Panc1 (cell line): ENCODE data around the gene ACOX1. TPM values are rescaled to one million over a fixed set of nuclear protein-coding genes. Genes with fewer than 3 reads are reported as not detected.

Source experiments
- ATAC-seq: fragments of 200-7000 bp; cut with Tn5 transposase; 2 replicates; pipeline ENCODE4 v1.9.1; 2020; ENCODE audit warnings: mild to moderate bottlenecking, moderate library complexity
- BruUV-seq: library from RNA; stranded (reverse); fragments of 400-500 nt; replicated peaks from 2 replicates; lab custom pipeline; 2021; lab: Mats Ljungman, UMichigan
- CTCF ChIA-PET: fragments of 300-600 bp; sonication (Branson Sonifier 250); formaldehyde crosslinking; loops from one replicate; lab custom pipeline; 2022; ENCODE audit warnings: antibody characterized with exemption; lab: Charles Lee
- POLR2A ChIA-PET: fragments of 300-600 bp; sonication (Branson Sonifier 250); formaldehyde crosslinking; loops from one replicate; lab custom pipeline; 2022; ENCODE audit warnings: antibody characterized with exemption; lab: Charles Lee
- DNase-seq: peaks from one replicate; pipeline ENCODE4 v3.0.0-alpha.2; 2010; ENCODE audit warnings: low read depth, low spot score
- H3K27ac ChIP-seq: 2 replicates; pipeline ENCODE4 v1.5.1; 2011; ENCODE audit warnings: mild to moderate bottlenecking, low read length, inconsistent platforms
- H3K27me3 ChIP-seq: fragments of 200-500 bp; sonication (Bioruptor generic); 2 replicates; pipeline ENCODE4 v1.6.0; 2014; ENCODE audit warnings: low read length, inconsistent platforms; ENCODE audit not compliant: control insufficient read depth, insufficient read depth
- H3K36me3 ChIP-seq: fragments of 200-500 bp; sonication (Bioruptor generic); 2 replicates; pipeline ENCODE4 v1.5.1; 2014; ENCODE audit warnings: inconsistent platforms, mild to moderate bottlenecking, low read length, moderate library complexity; ENCODE audit not compliant: control insufficient read depth, insufficient read depth
- H3K4me1 ChIP-seq: 2 replicates; pipeline ENCODE4 v1.5.1; 2011; ENCODE audit warnings: inconsistent platforms, mild to moderate bottlenecking, low read length, moderate library complexity; ENCODE audit not compliant: control insufficient read depth, insufficient read depth
- H3K4me3 ChIP-seq, 2 experiments: 2 replicates each; pipeline ENCODE4 v1.5.1; 2011 to 2012; ENCODE audit warnings: low read depth in 2 of 2, low read length in 2 of 2, mild to moderate bottlenecking in 2 of 2, inconsistent platforms in 1 of 2, moderate library complexity in 1 of 2
- H3K9me3 ChIP-seq: fragments of 200-500 bp; sonication (Bioruptor generic); 2 replicates; pipeline ENCODE4 v1.5.1; 2014; ENCODE audit warnings: low read depth, mild to moderate bottlenecking, inconsistent platforms, low read length, moderate library complexity; ENCODE audit not compliant: control insufficient read depth, insufficient read depth
- POLR2AphosphoS5 ChIP-seq: IDR thresholded peaks from 2 replicates; pipeline ENCODE4 v1.6.1; 2012; ENCODE audit warnings: mild to moderate bottlenecking, low read depth, low read length, moderate library complexity
- REST ChIP-seq, 2 experiments: IDR thresholded peaks; 2 replicates each; pipeline ENCODE4 v1.6.1; 2011 to 2012; ENCODE audit warnings: low read depth in 2 of 2, control low read depth in 1 of 2, low read length in 1 of 2, mild to moderate bottlenecking in 1 of 2, moderate library complexity in 1 of 2; ENCODE audit not compliant: insufficient read depth in 1 of 2
- TCF7L2 ChIP-seq: IDR thresholded peaks from 2 replicates; pipeline ENCODE4 v1.6.1; 2011; ENCODE audit warnings: mild to moderate bottlenecking, low read depth, low read length, inconsistent platforms
- in situ Hi-C: cut with HindIII; loops from 2 replicates; pipeline ENCODE4 v1.10.0; 2016; ENCODE audit warnings: low sequenced_read_pairs, low pct_unique_long_range_greater_than_20kb
- intact Hi-C: fragments of 100-400 bp; cut with micrococcal nuclease; formaldehyde crosslinking; loops from one replicate; pipeline ENCODE4 v1.10.0; 2022; ENCODE audit not compliant: unreplicated experiment
- total RNA-seq: library from RNA; stranded (reverse); gene quantifications from one replicate; pipeline ENCODE4 v1.2.1, GENCODE V29; 2021; ENCODE audit not compliant: unreplicated experiment

The ACOX1 gene
- total RNA-seq, 1 experiment from 2014 or later, result 53.5 TPM

- CTCF ChIA-PET, result interaction anchor here (0.7 kb wide), 1 partner anchor 32 kb away, joined by 5 read pairs; no protein-coding TSS in a partner anchor
- no peak for ATAC-seq
- Histone ChIP-seq H3K36me3 (no peaks in the 10 kb centered on the region; the same call in 1 of the 2 replicates), H3K4me3 (no peak overlapping the region), H3K27me3 (no peaks in the 10 kb centered on the region), H3K4me1 (peaks cover 18% of the 10 kb centered on the region), H3K9me3 (no peaks in the 10 kb centered on the region), H3K27ac (no peak overlapping the region)
- POLR2A ChIA-PET, result no interaction called here
- DNase-seq, result no peak
- intact Hi-C loops (no loop called here), in situ Hi-C loops (no loop called here)
- TF ChIP-seq TCF7L2, result no peak
- BruUV-seq, result no TSS peak
Measured at GRCh38 chr17:75892556-75893224, 86.3 kb downstream of the ACOX1 start.

GRCh38 chr17:75891605-75892555, 87.1 kb downstream of the ACOX1 start:
- no peaks in the 10 kb centered on the region for H3K36me3 ChIP-seq
- H3K4me3 ChIP-seq, result no peak overlapping the region
- H3K27me3 ChIP-seq, result no peaks in the 10 kb centered on the region
- TF ChIP-seq POLR2AphosphoS5 (0 out of 2 replicates have a peak, but pooled peaks have one; percentile 22), REST (IDR thresholded peaks at IDR 0.05; ENCODE audit: insufficient read depth in 1 of 2, low read depth in 2 of 2, low read length in 1 of 2) (no peak)
- no peak overlapping the region for H3K27ac ChIP-seq
- H3K9me3 ChIP-seq, result no peaks in the 10 kb centered on the region
- ATAC-seq (no peak), DNase-seq (no peak)
- POLR2A ChIA-PET, result no interaction called here
- in situ Hi-C loops (no loop called here), intact Hi-C loops (no loop called here)
- no TSS peak for BruUV-seq
- CTCF ChIA-PET, result interaction anchor here (0.7 kb wide), 1 partner anchor 31 kb away, joined by 5 read pairs; no protein-coding TSS in a partner anchor
- peaks cover 11% of the 10 kb centered on the region for H3K4me1 ChIP-seq

Other genes starting within 250 kb of the ACOX1 start
- gene GALK1, start 214.0 kb downstream of the ACOX1 start, total RNA-seq, result 35.8 TPM
- gene UNK, start 194.4 kb downstream of the ACOX1 start, total RNA-seq, result 32.1 TPM
- gene UNC13D, start 134.8 kb downstream of the ACOX1 start, total RNA-seq, result 12.7 TPM
- 163 TPM for gene WBP2, start 123.8 kb downstream of the ACOX1 start, total RNA-seq
- 125 TPM for gene TRIM47, start 100.6 kb downstream of the ACOX1 start, total RNA-seq
- 48.6 TPM for gene TRIM65, start 82.2 kb downstream of the ACOX1 start, total RNA-seq
- gene MRPL38, start 74.3 kb downstream of the ACOX1 start, total RNA-seq, result 165 TPM
- 32.5 TPM for gene FBF1, start 38.1 kb downstream of the ACOX1 start, total RNA-seq
- gene TEN1, start 74 bp upstream of the ACOX1 start, total RNA-seq, result 41.3 TPM
- 11.9 TPM for gene CDK3, start 21.7 kb upstream of the ACOX1 start, total RNA-seq
- gene EVPL, start 48.1 kb upstream of the ACOX1 start, total RNA-seq, result 36.4 TPM
- 100 TPM for gene SRP68, start 93.4 kb upstream of the ACOX1 start, total RNA-seq
- gene GALR2, start 95.6 kb upstream of the ACOX1 start, total RNA-seq, result 0.41 TPM
- gene ZACN, start 100.0 kb upstream of the ACOX1 start, total RNA-seq, result not detected
- gene EXOC7, start 124.6 kb upstream of the ACOX1 start, total RNA-seq, result 190 TPM
- gene FOXJ1, start 162.1 kb upstream of the ACOX1 start, total RNA-seq, result 0.28 TPM